Fibroblast of lung (primary cell): ENCODE results near the gene WTIP.

Experiments
- EZH2 ChIP-seq: IDR thresholded peaks from 2 replicates; pipeline ENCODE4 v1.5.1; 2012; ENCODE audit warnings: low read length, control low read depth, mild to moderate bottlenecking; ENCODE audit errors: missing control alignments
- TF ChIP-seq, protein P1 (sequence below), 2 donors: IDR thresholded peaks in 1 of 2; conservative IDR thresholded peaks in 1 of 2; 1 replicate in 1 of 2; 2 replicates in 1 of 2; pipeline ENCODE4 v1.5.1; 2011 to 2012; ENCODE audit warnings: low read length in 2 of 2, control low read depth in 1 of 2, inconsistent platforms in 1 of 2, low read depth in 1 of 2, mild to moderate bottlenecking in 1 of 2

DNA sequence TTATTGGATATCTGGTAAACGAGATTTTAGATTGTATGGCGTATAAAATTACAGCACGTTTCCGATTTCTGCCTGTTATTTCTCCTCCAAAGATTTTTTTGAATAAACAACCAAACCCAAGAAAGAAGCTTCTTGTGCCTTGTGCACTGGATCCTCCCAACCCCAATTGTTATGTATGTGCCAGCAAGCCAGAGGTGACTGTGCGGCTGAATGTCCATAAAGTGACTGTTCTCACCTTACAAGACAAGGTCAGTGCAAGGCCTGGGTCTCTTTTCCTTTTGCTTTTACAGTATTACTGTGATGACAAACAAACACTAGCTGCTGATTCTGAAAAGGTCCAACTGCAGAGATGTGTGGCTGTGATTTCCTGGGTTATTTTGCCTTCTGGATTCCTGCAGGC lies 22.9 kb upstream of the WTIP start:
- TF ChIP-seq, protein P1, sequence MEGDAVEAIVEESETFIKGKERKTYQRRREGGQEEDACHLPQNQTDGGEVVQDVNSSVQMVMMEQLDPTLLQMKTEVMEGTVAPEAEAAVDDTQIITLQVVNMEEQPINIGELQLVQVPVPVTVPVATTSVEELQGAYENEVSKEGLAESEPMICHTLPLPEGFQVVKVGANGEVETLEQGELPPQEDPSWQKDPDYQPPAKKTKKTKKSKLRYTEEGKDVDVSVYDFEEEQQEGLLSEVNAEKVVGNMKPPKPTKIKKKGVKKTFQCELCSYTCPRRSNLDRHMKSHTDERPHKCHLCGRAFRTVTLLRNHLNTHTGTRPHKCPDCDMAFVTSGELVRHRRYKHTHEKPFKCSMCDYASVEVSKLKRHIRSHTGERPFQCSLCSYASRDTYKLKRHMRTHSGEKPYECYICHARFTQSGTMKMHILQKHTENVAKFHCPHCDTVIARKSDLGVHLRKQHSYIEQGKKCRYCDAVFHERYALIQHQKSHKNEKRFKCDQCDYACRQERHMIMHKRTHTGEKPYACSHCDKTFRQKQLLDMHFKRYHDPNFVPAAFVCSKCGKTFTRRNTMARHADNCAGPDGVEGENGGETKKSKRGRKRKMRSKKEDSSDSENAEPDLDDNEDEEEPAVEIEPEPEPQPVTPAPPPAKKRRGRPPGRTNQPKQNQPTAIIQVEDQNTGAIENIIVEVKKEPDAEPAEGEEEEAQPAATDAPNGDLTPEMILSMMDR (conservative IDR thresholded peaks at IDR 0.05 in 1 of 2, IDR thresholded peaks at IDR 0.05 in 1 of 2; ENCODE audit: low read depth in 1 of 2, low read length in 2 of 2) = no peak
- no peak for TF ChIP-seq EZH2
